Activated CD8-positive, alpha-beta memory T cell treated with anti-CD3 and anti-CD28 coated beads, Interleukin-2, amount 10 ng/mL, durations not matched to agents 7 days and 5 days (primary cell): ENCODE measurements around the gene DDAH1. TPM values are rescaled to one million over a fixed set of nuclear protein-coding genes. Genes with fewer than 3 reads are reported as not detected.

Experiments used
- ATAC-seq: fragments of 150-1000 bp; cut with Tn5 transposase; one replicate; pipeline ENCODE4 v1.10.0; 2021; ENCODE audit warnings: moderate library complexity
- CTCF ChIA-PET: fragments of 350-600 bp; sonication (Branson Sonifier 250); formaldehyde crosslinking; loops from one replicate; lab custom pipeline; 2021; ENCODE audit warnings: antibody characterized with exemption; lab: Charles Lee
- DNase-seq: peaks from one replicate; pipeline ENCODE4 v3.0.0-alpha.2; 2020
- H3K27ac Mint-ChIP-seq: one replicate; pipeline ENCODE4 v1.8.0; 2021; ENCODE audit warnings: mild to moderate bottlenecking, mixed read lengths
- H3K27me3 Mint-ChIP-seq: one replicate; pipeline ENCODE4 v1.8.0; 2021; ENCODE audit warnings: mixed read lengths
- H3K36me3 Mint-ChIP-seq: one replicate; pipeline ENCODE4 v1.8.0; 2021; ENCODE audit warnings: mild to moderate bottlenecking, mixed read lengths
- H3K4me1 Mint-ChIP-seq: one replicate; pipeline ENCODE4 v1.8.0; 2021; ENCODE audit warnings: mixed read lengths
- H3K4me3 Mint-ChIP-seq: one replicate; pipeline ENCODE4 v1.8.0; 2021; ENCODE audit warnings: mild to moderate bottlenecking, moderate library complexity, mixed read lengths
- H3K9me3 Mint-ChIP-seq: one replicate; pipeline ENCODE4 v1.8.0; 2022; ENCODE audit warnings: low read depth, mixed read lengths
- total RNA-seq, 2 experiments: library from RNA; stranded (reverse); gene quantifications; one replicate each; pipeline ENCODE4 v1.2.3, GENCODE V29; 2021

DDAH1 gene
- total RNA-seq, 2 experiments from 2014 or later = not detected

DNA sequence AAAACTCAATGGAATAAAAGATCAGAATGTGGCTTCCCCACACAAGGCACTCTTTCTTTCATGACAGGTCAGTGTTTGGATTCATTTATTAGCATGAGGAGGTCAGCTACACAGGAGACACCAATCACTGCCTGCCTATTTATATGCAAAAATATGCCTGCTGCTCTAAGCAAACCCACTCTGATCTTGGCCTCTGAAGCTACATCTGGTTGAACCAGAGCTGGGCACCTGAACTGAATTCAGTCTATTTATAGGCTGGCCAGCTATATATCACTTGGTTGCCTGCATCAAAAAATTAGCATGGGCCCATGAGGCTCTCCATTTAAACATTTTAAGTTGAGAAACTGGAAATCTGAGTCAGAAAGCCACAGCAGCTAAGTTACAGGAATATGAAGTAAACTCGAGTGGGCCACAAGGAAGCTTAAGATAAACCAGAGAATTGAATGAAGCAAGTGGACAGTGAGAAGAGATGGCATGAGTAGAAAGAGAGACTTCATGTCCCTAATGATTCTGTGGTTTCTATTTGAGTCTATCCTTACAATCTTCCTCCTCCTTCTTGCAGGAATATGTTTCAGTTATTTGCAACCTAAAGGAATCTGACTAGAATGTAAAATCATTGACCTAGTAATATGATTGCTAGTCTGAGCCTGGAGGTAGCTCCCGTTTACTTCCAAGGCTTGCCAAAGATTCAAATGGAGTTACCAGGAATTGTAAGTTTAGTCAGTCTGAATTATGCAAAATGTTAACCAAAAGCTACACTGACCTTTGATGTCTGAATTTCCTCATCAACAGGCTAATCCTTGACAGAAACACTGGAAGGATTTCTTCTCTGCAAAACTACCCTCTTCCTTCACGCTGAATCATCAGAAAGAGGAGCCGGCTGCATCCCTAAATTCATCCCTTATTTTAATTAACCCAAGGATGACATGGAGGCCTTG, 17.7 kb downstream of the DDAH1 start:
- no peaks in the 10 kb centered on the region for H3K9me3 Mint-ChIP-seq
- no peak overlapping the region for H3K4me3 Mint-ChIP-seq
- ATAC-seq (no peak), DNase-seq (no peak)
- no peaks in the 10 kb centered on the region for H3K36me3 Mint-ChIP-seq
- no peaks in the 10 kb centered on the region for H3K27me3 Mint-ChIP-seq
- CTCF ChIA-PET = no interaction called here
- H3K27ac Mint-ChIP-seq = no peak overlapping the region
- H3K4me1 Mint-ChIP-seq = no peaks in the 10 kb centered on the region

DNA sequence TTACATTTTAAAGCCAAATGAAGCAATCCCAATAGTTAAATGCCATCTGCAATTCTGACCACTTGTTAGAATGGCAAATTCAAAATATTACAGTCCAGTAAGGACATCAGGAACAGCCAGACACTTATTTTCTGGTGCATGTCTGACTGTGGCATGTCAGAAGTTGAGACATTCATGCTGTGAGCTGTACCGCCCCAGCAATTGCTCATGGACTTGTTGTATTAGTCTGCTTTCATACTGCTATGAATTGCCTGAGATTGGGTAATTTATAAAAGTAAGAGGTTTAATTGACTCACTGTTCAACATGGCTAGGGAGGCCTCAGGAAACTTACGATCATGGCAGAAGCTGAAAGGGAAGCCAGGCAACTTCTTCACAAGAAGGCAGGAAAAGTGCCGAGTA, 19.1 kb downstream of the DDAH1 start:
- CTCF ChIA-PET = no interaction called here
- Mint-ChIP-seq H3K36me3 (no peaks in the 10 kb centered on the region), H3K4me3 (no peak overlapping the region), H3K4me1 (no peaks in the 10 kb centered on the region), H3K27me3 (no peaks in the 10 kb centered on the region), H3K9me3 (no peaks in the 10 kb centered on the region), H3K27ac (no peak overlapping the region)
- ATAC-seq = no peak
- no peak for DNase-seq

DNA sequence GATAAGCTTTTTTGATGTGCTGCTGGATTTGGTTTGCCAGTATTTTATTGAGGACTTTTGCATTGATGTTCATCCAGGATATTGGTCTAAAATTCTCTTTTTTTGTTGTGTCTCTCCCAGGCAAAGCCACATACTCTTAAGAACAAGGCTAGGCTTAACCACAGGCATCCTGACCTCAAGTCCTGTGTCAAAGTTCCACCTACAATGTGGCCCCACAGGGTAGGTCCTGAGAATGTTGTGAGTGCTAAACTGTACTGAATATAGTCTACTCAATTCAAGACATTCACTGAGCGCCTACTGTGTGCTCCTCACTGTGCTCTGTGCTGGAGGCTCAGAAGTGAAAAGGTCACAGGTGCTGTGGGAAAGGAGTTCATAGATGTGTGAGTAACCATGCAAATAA, 20.6 kb downstream of the DDAH1 start:
- DNase-seq = no peak
- CTCF ChIA-PET = no interaction called here
- ATAC-seq = no peak
- H3K36me3 Mint-ChIP-seq = no peaks in the 10 kb centered on the region
- no peak overlapping the region for H3K4me3 Mint-ChIP-seq
- H3K27ac Mint-ChIP-seq = no peak overlapping the region
- no peaks in the 10 kb centered on the region for H3K4me1 Mint-ChIP-seq
- no peaks in the 10 kb centered on the region for H3K9me3 Mint-ChIP-seq
- peaks cover 2% of the 10 kb centered on the region for H3K27me3 Mint-ChIP-seq

DNA sequence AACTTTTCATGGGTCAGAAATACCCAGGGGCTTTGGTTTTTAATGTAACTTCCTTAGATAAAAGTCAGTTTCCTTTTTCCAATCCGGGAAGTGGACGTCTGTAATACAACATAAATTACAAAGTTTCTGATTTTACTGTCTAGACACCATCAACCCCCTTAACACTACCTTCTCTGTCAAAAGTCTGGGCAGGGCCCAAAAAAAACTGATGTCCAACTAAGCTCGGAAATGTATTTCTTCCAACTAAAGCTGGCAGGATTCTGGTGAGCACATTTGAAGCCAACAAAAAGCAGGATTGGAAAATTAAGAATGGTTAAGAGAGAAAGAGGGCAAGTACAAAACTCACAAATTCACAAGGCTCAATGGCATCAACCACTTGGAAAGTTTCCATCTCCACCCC, 24.3 kb downstream of the DDAH1 start:
- H3K9me3 Mint-ChIP-seq = no peaks in the 10 kb centered on the region
- CTCF ChIA-PET = no interaction called here

DNA sequence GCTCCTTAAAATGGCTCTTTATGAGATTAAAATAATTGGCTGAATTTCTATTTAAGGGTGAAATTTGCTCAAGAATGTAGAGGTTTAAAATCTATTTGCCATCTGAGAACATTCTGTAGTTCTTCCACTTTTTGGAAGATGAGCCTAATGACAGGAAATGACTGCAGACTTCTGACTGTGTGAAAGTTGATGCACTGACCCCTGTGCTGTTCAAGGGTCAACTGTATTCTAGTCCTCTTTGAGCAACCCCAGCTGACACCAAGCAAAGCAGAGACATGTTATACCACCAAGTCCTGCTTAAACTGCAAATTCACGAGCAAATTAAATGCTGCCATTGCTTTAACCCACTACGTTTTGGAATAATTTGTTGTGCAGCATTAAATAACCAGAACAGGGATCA, 26.6 kb downstream of the DDAH1 start:
- no peak for ATAC-seq
- Mint-ChIP-seq H3K27me3 (peaks cover 9% of the 10 kb centered on the region), H3K9me3 (no peaks in the 10 kb centered on the region), H3K4me3 (no peak overlapping the region), H3K36me3 (no peaks in the 10 kb centered on the region), H3K27ac (no peak overlapping the region), H3K4me1 (no peaks in the 10 kb centered on the region)
- DNase-seq = no peak
- CTCF ChIA-PET = no interaction called here

More for the DNA sequence above, 24.3 kb downstream of the DDAH1 start:
- H3K4me3 Mint-ChIP-seq = no peak overlapping the region
- no peaks in the 10 kb centered on the region for H3K4me1 Mint-ChIP-seq
- no peak overlapping the region for H3K27ac Mint-ChIP-seq
- no peaks in the 10 kb centered on the region for H3K36me3 Mint-ChIP-seq
- ATAC-seq = no peak
- no peak for DNase-seq
- H3K27me3 Mint-ChIP-seq = peaks cover 7% of the 10 kb centered on the region

GRCh38 chr1:85437139-85437538, 27.8 kb downstream of the DDAH1 start:
- Mint-ChIP-seq H3K27ac (no peak overlapping the region), H3K36me3 (no peaks in the 10 kb centered on the region), H3K4me1 (no peaks in the 10 kb centered on the region), H3K9me3 (no peaks in the 10 kb centered on the region), H3K27me3 (peaks cover 12% of the 10 kb centered on the region), H3K4me3 (no peak overlapping the region)
- CTCF ChIA-PET = no interaction called here
- ATAC-seq (no peak), DNase-seq (no peak)

DNA sequence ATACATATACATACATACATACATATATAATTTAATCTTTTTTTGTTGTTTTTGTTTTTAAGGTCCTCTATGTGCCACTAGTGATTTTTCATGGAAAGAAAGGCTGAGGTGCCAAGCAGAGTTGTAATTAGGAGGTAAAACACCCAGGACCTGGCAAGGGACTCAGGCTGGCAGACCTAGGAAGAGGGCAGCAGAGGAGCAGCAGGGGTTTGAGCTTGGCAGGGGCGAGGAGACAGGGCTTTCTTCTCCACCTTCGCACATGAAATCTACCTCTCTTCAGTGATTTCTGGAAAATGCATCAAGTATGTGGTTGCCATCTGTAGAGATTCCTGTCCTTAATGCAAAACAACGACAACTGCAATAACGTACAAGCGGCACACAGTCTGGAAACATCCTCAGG, 31.9 kb downstream of the DDAH1 start:
- ATAC-seq (no peak), DNase-seq (no peak)
- H3K4me3 Mint-ChIP-seq = no peak overlapping the region
- H3K27me3 Mint-ChIP-seq = peaks cover 15% of the 10 kb centered on the region
- no peaks in the 10 kb centered on the region for H3K36me3 Mint-ChIP-seq
- H3K27ac Mint-ChIP-seq = no peak overlapping the region
- CTCF ChIA-PET = no interaction called here
- H3K9me3 Mint-ChIP-seq = no peaks in the 10 kb centered on the region
- H3K4me1 Mint-ChIP-seq = peaks cover 1% of the 10 kb centered on the region

DNA sequence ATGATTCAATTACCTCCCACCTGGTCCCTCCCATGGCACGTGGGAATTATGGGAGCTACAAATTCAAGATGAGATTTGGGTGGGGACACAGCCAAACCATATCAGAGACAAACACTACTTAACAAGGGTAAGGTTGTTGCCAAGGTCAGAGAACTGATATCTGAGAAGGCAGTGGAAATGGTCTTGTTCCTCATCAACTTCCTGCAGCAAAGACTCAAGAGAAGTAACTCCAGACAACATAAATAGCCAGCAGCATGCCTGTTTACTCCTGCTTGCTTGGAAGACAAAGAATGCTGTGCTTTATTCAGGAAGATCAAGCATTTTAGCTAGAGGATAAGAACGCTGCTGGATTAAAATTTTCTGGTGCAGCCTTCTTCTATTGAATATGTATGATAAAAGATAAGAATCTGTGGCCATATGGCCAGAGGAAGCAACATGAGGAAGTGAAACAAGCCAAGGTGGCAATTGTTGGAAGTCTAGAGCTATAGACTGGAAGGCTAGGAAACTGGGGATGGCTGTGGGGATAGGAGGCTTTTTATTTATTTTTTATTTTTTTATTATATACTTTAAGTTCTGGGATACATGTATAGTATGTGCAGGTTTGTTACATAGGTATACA, 36.4 kb downstream of the DDAH1 start:
- no peak for ATAC-seq
- H3K4me1 Mint-ChIP-seq = peaks cover 6% of the 10 kb centered on the region
- no peak for DNase-seq
- no peak overlapping the region for H3K4me3 Mint-ChIP-seq
- CTCF ChIA-PET = no interaction called here
- peaks cover 15% of the 10 kb centered on the region for H3K27me3 Mint-ChIP-seq
- no peaks in the 10 kb centered on the region for H3K36me3 Mint-ChIP-seq
- H3K27ac Mint-ChIP-seq = no peak overlapping the region
- H3K9me3 Mint-ChIP-seq = no peaks in the 10 kb centered on the region

DNA sequence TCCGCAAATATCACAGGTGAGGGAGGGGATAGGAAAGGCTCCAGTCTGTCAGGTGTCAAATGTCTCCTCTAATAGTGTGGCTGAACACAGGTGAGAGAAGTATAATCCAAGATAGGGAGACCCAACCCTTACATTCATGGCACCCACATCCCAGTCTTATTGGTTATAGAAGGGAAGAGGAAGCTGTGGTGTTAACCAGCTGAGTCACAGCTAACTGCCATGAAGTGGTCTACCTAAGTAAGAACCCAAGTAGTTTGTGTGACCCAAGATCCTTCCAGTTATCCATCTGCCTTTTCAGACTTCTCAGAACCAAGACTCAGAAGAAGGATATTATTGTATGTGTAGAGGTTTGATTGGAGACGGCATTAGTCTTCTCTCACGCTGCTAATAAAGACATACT, 37.1 kb downstream of the DDAH1 start:
- H3K27ac Mint-ChIP-seq = no peak overlapping the region
- H3K27me3 Mint-ChIP-seq = peaks cover 20% of the 10 kb centered on the region
- peaks cover 6% of the 10 kb centered on the region for H3K4me1 Mint-ChIP-seq
- CTCF ChIA-PET = interaction anchor here (1.0 kb wide), 1 partner anchor 17 kb away, joined by 3 read pairs; no protein-coding TSS in a partner anchor
- H3K36me3 Mint-ChIP-seq = no peaks in the 10 kb centered on the region
- ATAC-seq (no peak), DNase-seq (no peak)
- H3K4me3 Mint-ChIP-seq = no peak overlapping the region
- H3K9me3 Mint-ChIP-seq = no peaks in the 10 kb centered on the region

DNA sequence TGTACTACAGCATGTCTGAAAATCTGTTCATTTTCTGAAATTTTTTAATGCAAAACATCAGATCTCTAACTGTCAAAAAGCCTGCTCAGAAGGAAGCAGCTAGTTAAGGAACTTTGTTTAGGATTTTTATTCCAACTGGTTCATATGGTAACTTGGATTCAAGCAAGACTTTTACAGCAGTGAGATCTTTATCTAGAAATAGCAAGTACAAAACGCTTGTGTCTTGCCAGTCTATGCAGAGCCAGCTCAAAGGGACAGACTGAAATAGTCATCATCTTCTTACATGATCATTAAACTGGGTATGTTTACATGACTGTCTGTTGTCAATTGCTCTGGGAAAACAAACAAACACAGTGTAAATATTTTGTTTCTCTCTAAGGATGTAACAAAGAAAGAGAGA, 37.6 kb downstream of the DDAH1 start:
- no peak overlapping the region for H3K27ac Mint-ChIP-seq
- DNase-seq = no peak
- peaks cover 22% of the 10 kb centered on the region for H3K27me3 Mint-ChIP-seq
- CTCF ChIA-PET = interaction anchor here (1.0 kb wide), 1 partner anchor 16 kb away, joined by 3 read pairs; no protein-coding TSS in a partner anchor
- H3K9me3 Mint-ChIP-seq = no peaks in the 10 kb centered on the region
- no peaks in the 10 kb centered on the region for H3K36me3 Mint-ChIP-seq
- H3K4me3 Mint-ChIP-seq = no peak overlapping the region
- no peak for ATAC-seq
- H3K4me1 Mint-ChIP-seq = peaks cover 6% of the 10 kb centered on the region

GRCh38 chr1:85421179-85421578, 43.8 kb downstream of the DDAH1 start:
- no peak overlapping the region for H3K4me3 Mint-ChIP-seq
- CTCF ChIA-PET = no interaction called here
- no peaks in the 10 kb centered on the region for H3K4me1 Mint-ChIP-seq
- no peak for ATAC-seq
- DNase-seq = no peak
- peaks cover 3% of the 10 kb centered on the region for H3K9me3 Mint-ChIP-seq
- peaks cover 23% of the 10 kb centered on the region for H3K27me3 Mint-ChIP-seq
- H3K36me3 Mint-ChIP-seq = no peaks in the 10 kb centered on the region
- H3K27ac Mint-ChIP-seq = no peak overlapping the region

DNA sequence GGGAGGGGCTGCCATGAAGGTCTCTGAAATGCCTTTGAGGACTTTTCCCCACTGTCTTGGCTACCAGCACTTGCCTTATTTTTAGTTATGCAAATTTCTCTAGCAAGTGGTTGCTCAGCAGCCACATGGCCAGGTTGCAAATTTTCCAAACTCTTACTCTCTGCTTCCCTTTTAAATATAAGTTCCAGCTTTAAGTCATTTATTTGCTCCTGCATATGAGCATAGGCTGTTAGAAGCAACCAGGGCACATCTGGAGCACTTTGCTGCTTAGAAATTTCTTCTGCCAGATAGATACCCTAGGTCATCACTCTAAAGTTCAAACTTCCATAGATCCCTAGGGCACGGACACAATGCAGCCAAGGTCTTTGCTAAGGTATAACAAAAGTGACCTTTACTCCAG, 44.8 kb downstream of the DDAH1 start:
- H3K36me3 Mint-ChIP-seq = no peaks in the 10 kb centered on the region
- H3K9me3 Mint-ChIP-seq = peaks cover 3% of the 10 kb centered on the region
- no peak for DNase-seq
- no peak overlapping the region for H3K27ac Mint-ChIP-seq
- ATAC-seq = no peak
- peaks cover 23% of the 10 kb centered on the region for H3K27me3 Mint-ChIP-seq
- CTCF ChIA-PET = no interaction called here
- H3K4me1 Mint-ChIP-seq = no peaks in the 10 kb centered on the region
- no peak overlapping the region for H3K4me3 Mint-ChIP-seq

DNA sequence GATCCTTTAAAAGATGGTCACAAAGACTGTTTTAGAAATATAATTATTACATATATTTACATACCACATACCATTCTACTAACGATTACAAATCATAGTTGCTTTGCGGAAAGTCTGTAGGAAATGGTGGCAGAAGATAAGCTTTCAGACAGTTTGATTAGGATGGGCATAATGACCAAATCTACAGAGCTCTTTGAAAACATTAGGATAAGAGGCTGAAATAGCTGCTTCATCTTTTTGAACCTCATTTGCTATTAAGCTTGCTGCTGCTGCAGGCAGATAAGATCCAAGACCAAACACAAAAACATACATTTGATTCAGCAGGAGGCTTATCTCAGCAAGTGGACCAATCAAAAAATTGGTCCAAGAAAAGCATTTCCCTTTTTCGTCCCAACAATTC, 47.1 kb downstream of the DDAH1 start:
- Mint-ChIP-seq H3K27ac (no peak overlapping the region), H3K4me1 (no peaks in the 10 kb centered on the region), H3K4me3 (no peak overlapping the region), H3K9me3 (peaks cover 3% of the 10 kb centered on the region), H3K36me3 (no peaks in the 10 kb centered on the region), H3K27me3 (peaks cover 17% of the 10 kb centered on the region)
- DNase-seq (no peak), ATAC-seq (no peak)
- CTCF ChIA-PET = no interaction called here

- no peak overlapping the region for H3K4me3 Mint-ChIP-seq
- no peak overlapping the region for H3K27ac Mint-ChIP-seq
- peaks cover 3% of the 10 kb centered on the region for H3K9me3 Mint-ChIP-seq
- CTCF ChIA-PET = no interaction called here
- no peak for ATAC-seq
- H3K4me1 Mint-ChIP-seq = no peaks in the 10 kb centered on the region
- no peak for DNase-seq
- peaks cover 14% of the 10 kb centered on the region for H3K27me3 Mint-ChIP-seq
- H3K36me3 Mint-ChIP-seq = no peaks in the 10 kb centered on the region
Measured at GRCh38 chr1:85417017-85417416, 47.9 kb downstream of the DDAH1 start.
